Glutamatergic neuron (in vitro differentiated cells): ENCODE results near the gene CPVL. TPM values are rescaled to one million over a fixed set of nuclear protein-coding genes. Genes with fewer than 3 reads are reported as not detected.

ENCODE experiments used
- DNase-seq: peaks from one replicate; pipeline ENCODE4 v3.0.0; 2022
- H3K27ac Mint-ChIP-seq: one replicate; pipeline ENCODE4 v1.8.0; 2020; ENCODE audit warnings: mild to moderate bottlenecking, mixed read lengths, inconsistent platforms; ENCODE audit not compliant: unreplicated experiment
- H3K27me3 Mint-ChIP-seq: one replicate; pipeline ENCODE4 v1.8.0; 2020; ENCODE audit warnings: mild to moderate bottlenecking, moderate library complexity, mixed read lengths, inconsistent platforms; ENCODE audit not compliant: unreplicated experiment
- H3K36me3 Mint-ChIP-seq: one replicate; pipeline ENCODE4 v1.8.0; 2020; ENCODE audit warnings: mild to moderate bottlenecking, mixed read lengths, inconsistent platforms; ENCODE audit not compliant: unreplicated experiment
- H3K4me1 Mint-ChIP-seq: one replicate; pipeline ENCODE4 v1.8.0; 2020; ENCODE audit warnings: mild to moderate bottlenecking, low read depth, mixed read lengths, inconsistent platforms; ENCODE audit not compliant: unreplicated experiment
- H3K4me3 Mint-ChIP-seq: one replicate; pipeline ENCODE4 v1.8.0; 2020; ENCODE audit warnings: mild to moderate bottlenecking, mixed read lengths, inconsistent platforms; ENCODE audit not compliant: unreplicated experiment
- H3K9me3 Mint-ChIP-seq: one replicate; pipeline ENCODE4 v1.8.0; 2020; ENCODE audit warnings: mild to moderate bottlenecking, moderate library complexity, mixed read lengths, inconsistent platforms; ENCODE audit not compliant: unreplicated experiment
- CTCF ChIP-seq: fragments of 200-600 bp; sonication (generic); IDR thresholded peaks from one replicate; pipeline ENCODE4 v1.5.0; 2021; ENCODE audit not compliant: partially characterized antibody, unreplicated experiment
- total RNA-seq: library from RNA; stranded (reverse); fragmentation: NEBNext Ultra II Directional; extraction: Animal tissue kit (Norgen Biotek cat#: 25700); gene quantifications from one replicate; pipeline ENCODE4 v1.2.1, GENCODE V29; 2021; ENCODE audit not compliant: unreplicated experiment

CPVL gene
- total RNA-seq, 1 donor from 2014 or later, result 20.3 TPM

DNA sequence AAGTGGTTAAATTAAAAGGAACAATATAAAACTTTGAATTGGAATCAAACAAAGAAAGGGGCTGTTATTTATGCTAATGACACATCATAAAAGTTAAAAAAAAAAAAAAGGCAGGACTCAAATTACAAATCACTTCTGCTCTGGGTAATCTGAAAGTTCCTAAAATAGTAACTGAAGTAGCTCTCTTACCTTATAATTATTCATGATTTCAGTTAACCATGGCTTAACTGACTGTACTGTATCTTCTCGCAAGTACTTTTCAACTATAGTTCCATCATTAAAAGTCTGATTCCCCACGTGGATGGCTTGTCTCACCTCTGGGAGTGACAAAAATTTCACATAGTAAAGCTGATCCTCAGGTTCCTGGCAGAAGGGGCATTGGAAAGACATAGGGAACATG, 82.5 kb downstream of the CPVL start:
- Mint-ChIP-seq H3K4me3 (no peak overlapping the region), H3K36me3 (no peaks in the 10 kb centered on the region), H3K4me1 (peaks cover 13% of the 10 kb centered on the region), H3K9me3 (no peaks in the 10 kb centered on the region), H3K27me3 (no peaks in the 10 kb centered on the region), H3K27ac (no peak overlapping the region)
- DNase-seq, result no peak
- no peak for TF ChIP-seq CTCF

GRCh38 chr7:29063236-29063635, 83.1 kb downstream of the CPVL start:
- peaks cover 13% of the 10 kb centered on the region for H3K4me1 Mint-ChIP-seq
- DNase-seq, result no peak
- H3K4me3 Mint-ChIP-seq, result no peak overlapping the region
- H3K9me3 Mint-ChIP-seq, result no peaks in the 10 kb centered on the region
- TF ChIP-seq CTCF, result no peak
- no peaks in the 10 kb centered on the region for H3K27me3 Mint-ChIP-seq
- no peaks in the 10 kb centered on the region for H3K36me3 Mint-ChIP-seq
- H3K27ac Mint-ChIP-seq, result no peak overlapping the region

- DNase-seq, result no peak
- Mint-ChIP-seq H3K36me3 (peaks cover 28% of the 10 kb centered on the region), H3K27me3 (no peaks in the 10 kb centered on the region), H3K27ac (no peak overlapping the region), H3K9me3 (peaks cover 7% of the 10 kb centered on the region), H3K4me3 (no peak overlapping the region), H3K4me1 (no peaks in the 10 kb centered on the region)
- no peak for TF ChIP-seq CTCF
These were observed 93.0 kb downstream of the CPVL start for GRCh38 chr7:29053105-29053872.

DNA sequence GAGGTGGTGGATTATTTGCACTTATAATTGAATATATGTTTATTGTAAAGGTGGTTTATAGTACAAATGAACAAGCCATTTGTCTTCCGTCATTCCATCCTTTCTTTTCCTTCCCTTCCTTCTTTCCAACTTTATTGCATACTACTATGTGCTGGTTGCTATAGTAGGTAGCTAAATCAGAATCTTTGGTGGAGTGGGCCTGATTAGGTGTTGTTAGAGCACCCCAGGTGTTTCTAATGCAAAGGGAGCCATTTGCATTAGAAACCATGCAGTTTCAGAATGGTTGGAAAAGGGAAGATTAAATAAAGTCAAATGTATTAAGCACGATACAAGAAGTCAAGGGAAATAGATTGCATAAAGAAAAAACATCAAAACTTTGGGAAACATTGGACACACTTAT, 99.4 kb downstream of the CPVL start:
- Mint-ChIP-seq H3K27ac (no peak overlapping the region), H3K36me3 (peaks cover 10% of the 10 kb centered on the region), H3K9me3 (peaks cover 2% of the 10 kb centered on the region), H3K27me3 (no peaks in the 10 kb centered on the region), H3K4me1 (no peaks in the 10 kb centered on the region), H3K4me3 (no peak overlapping the region)
- no peak for TF ChIP-seq CTCF
- no peak for DNase-seq

- H3K27me3 Mint-ChIP-seq, result no peaks in the 10 kb centered on the region
- no peak overlapping the region for H3K27ac Mint-ChIP-seq
- TF ChIP-seq CTCF, result no peak
- H3K4me1 Mint-ChIP-seq, result peaks cover under 1% of the 10 kb centered on the region
- H3K36me3 Mint-ChIP-seq, result peaks cover 7% of the 10 kb centered on the region
- no peak for DNase-seq
- no peaks in the 10 kb centered on the region for H3K9me3 Mint-ChIP-seq
- no peak overlapping the region for H3K4me3 Mint-ChIP-seq
These were observed 100.9 kb downstream of the CPVL start for GRCh38 chr7:29045258-29046086.
